Measurements from ENCODE around the gene TMEM138. TPM values are rescaled to one million over a fixed set of nuclear protein-coding genes. Genes with fewer than 3 reads are reported as not detected.

The TMEM138 gene
- total RNA-seq, 1 donor from 2014 or later = 38.8 TPM

- DNase-seq (ENCODE audit: low read depth) = no peak
- TF ChIP-seq CTCF (IDR thresholded peaks at IDR 0.05; ENCODE audit: insufficient read depth, low read length, poor library complexity, severe bottlenecking) = no peak
- Histone ChIP-seq H3K36me3 (ENCODE audit: control insufficient read depth, insufficient read depth, low read length) (no peaks in the 10 kb centered on the region), H3K4me3 (ENCODE audit: low read depth, low read length) (no peak overlapping the region), H3K27me3 (ENCODE audit: control insufficient read depth, insufficient read depth, low read length) (no peaks in the 10 kb centered on the region)
These were observed 22.7 kb upstream of the TMEM138 start for GRCh38 chr11:61339490-61339878.

- no peaks in the 10 kb centered on the region for H3K36me3 ChIP-seq (ENCODE audit: control insufficient read depth, insufficient read depth, low read length)
- TF ChIP-seq CTCF (IDR thresholded peaks at IDR 0.05; ENCODE audit: insufficient read depth, low read length, poor library complexity, severe bottlenecking) = no peak
- no peaks in the 10 kb centered on the region for H3K27me3 ChIP-seq (ENCODE audit: control insufficient read depth, insufficient read depth, low read length)
- no peak overlapping the region for H3K4me3 ChIP-seq (ENCODE audit: low read depth, low read length)
- DNase-seq (ENCODE audit: low read depth) = no peak
These were observed 21.2 kb upstream of the TMEM138 start for GRCh38 chr11:61340979-61341378.

GRCh38 chr11:61341706-61342105, 20.5 kb upstream of the TMEM138 start:
- no peak for DNase-seq (ENCODE audit: low read depth)
- H3K27me3 ChIP-seq (ENCODE audit: control insufficient read depth, insufficient read depth, low read length) = no peaks in the 10 kb centered on the region
- no peak for TF ChIP-seq CTCF (IDR thresholded peaks at IDR 0.05; ENCODE audit: insufficient read depth, low read length, poor library complexity, severe bottlenecking)
- no peaks in the 10 kb centered on the region for H3K36me3 ChIP-seq (ENCODE audit: control insufficient read depth, insufficient read depth, low read length)
- H3K4me3 ChIP-seq (ENCODE audit: low read depth, low read length) = no peak overlapping the region

GRCh38 chr11:61342207-61342803, 19.9 kb upstream of the TMEM138 start:
- no peaks in the 10 kb centered on the region for H3K27me3 ChIP-seq (ENCODE audit: control insufficient read depth, insufficient read depth, low read length)
- TF ChIP-seq CTCF (IDR thresholded peaks at IDR 0.05; ENCODE audit: insufficient read depth, low read length, poor library complexity, severe bottlenecking) = no peak
- H3K36me3 ChIP-seq (ENCODE audit: control insufficient read depth, insufficient read depth, low read length) = no peaks in the 10 kb centered on the region
- DNase-seq (ENCODE audit: low read depth) = no peak
- no peak overlapping the region for H3K4me3 ChIP-seq (ENCODE audit: low read depth, low read length)

GRCh38 chr11:61343792-61344745, 18.1 kb upstream of the TMEM138 start:
- Histone ChIP-seq H3K4me3 (ENCODE audit: low read depth, low read length) (no peak overlapping the region), H3K36me3 (ENCODE audit: control insufficient read depth, insufficient read depth, low read length) (no peaks in the 10 kb centered on the region), H3K27me3 (ENCODE audit: control insufficient read depth, insufficient read depth, low read length) (no peaks in the 10 kb centered on the region)
- DNase-seq (ENCODE audit: low read depth) = no peak
- TF ChIP-seq CTCF (IDR thresholded peaks at IDR 0.05; ENCODE audit: insufficient read depth, low read length, poor library complexity, severe bottlenecking) = no peak
